GM12872 (cell line): Measurements from ENCODE around the gene SURF4.

Experiments
- CTCF ChIP-seq: IDR thresholded peaks from 3 replicates; pipeline ENCODE4 v1.5.1; 2011; ENCODE audit warnings: low read depth, mild to moderate bottlenecking, low read length, moderate library complexity; ENCODE audit not compliant: insufficient read depth

The SURF4 gene

GRCh38 chr9:133369422-133369821 is 6.4 kb downstream of the SURF4 start:
- no peak for TF ChIP-seq CTCF

- TF ChIP-seq CTCF = no peak
Observed at GRCh38 chr9:133368249-133368881, 7.5 kb downstream of the SURF4 start.

- TF ChIP-seq CTCF = no peak
Observed at GRCh38 chr9:133367778-133368177, 8.1 kb downstream of the SURF4 start.

- no peak for TF ChIP-seq CTCF
Observed at GRCh38 chr9:133367221-133367620, 8.6 kb downstream of the SURF4 start.

GRCh38 chr9:133366435-133366834 is 9.4 kb downstream of the SURF4 start:
- no peak for TF ChIP-seq CTCF

- TF ChIP-seq CTCF = no peak
Observed at GRCh38 chr9:133362359-133363044, 13.4 kb downstream of the SURF4 start.

GRCh38 chr9:133361507-133362092 is 14.3 kb downstream of the SURF4 start:
- no peak for TF ChIP-seq CTCF
